HEK293 (cell line): ENCODE data around the gene ASXL1.

Source experiments
- CTCF ChIA-PET: fragments of 350-600 bp; formaldehyde crosslinking; extraction: SDS; loops from one replicate; lab custom pipeline; 2021; ENCODE audit warnings: antibody characterized with exemption; lab: Yijun Ruan, JAX
- POLR2A ChIA-PET: fragments of 300-600 bp; formaldehyde crosslinking; extraction: SDS; loops from one replicate; lab custom pipeline; 2020; ENCODE audit warnings: antibody characterized with exemption, inconsistent platforms; lab: Yijun Ruan, JAX
- H3K27ac ChIP-seq: fragments of 200-500 bp; sonication (Bioruptor generic); 2 replicates; pipeline ENCODE4 v1.5.1; 2014; ENCODE audit warnings: low read depth, low read length, control low read depth, inconsistent platforms; ENCODE audit errors: extremely low read depth
- H3K36me3 ChIP-seq, 2 experiments: fragments of 200-500 bp in 1 of 2; sonication (Bioruptor generic) in 1 of 2; 1 replicate in 1 of 2; 2 replicates in 1 of 2; pipeline ENCODE4 v1.5.1; 2014 to 2017; ENCODE audit warnings: inconsistent platforms in 2 of 2, low read length in 2 of 2; ENCODE audit not compliant: control insufficient read depth in 2 of 2, insufficient read depth in 1 of 2
- H3K4me1 ChIP-seq: fragments of 200-500 bp; sonication (Bioruptor generic); 2 replicates; pipeline ENCODE4 v1.5.1; 2014; ENCODE audit warnings: mild to moderate bottlenecking, low read length, inconsistent platforms; ENCODE audit not compliant: control insufficient read depth, insufficient read depth
- H3K4me3 ChIP-seq: 2 replicates; pipeline ENCODE4 v1.5.1; 2011; ENCODE audit warnings: low read depth, mild to moderate bottlenecking, control low read depth, low read length, moderate library complexity
- H3K9me3 ChIP-seq: fragments of 200-500 bp; sonication (Bioruptor generic); 2 replicates; pipeline ENCODE4 v1.5.1; 2014; ENCODE audit warnings: low read depth, low read length, inconsistent platforms; ENCODE audit not compliant: control insufficient read depth, insufficient read depth
- EGR2 ChIP-seq: fragments of 450-650 bp; formaldehyde crosslinking; IDR thresholded peaks from 2 replicates; pipeline ENCODE4 v1.5.1; 2016; ENCODE audit warnings: low read depth, missing biosample characterization, missing genetic modification characterization
- GLIS1 ChIP-seq: fragments of 450-650 bp; formaldehyde crosslinking; IDR thresholded peaks from 2 replicates; pipeline ENCODE4 v1.5.1; 2016; ENCODE audit warnings: missing biosample characterization, missing genetic modification characterization
- GLIS2 ChIP-seq: fragments of 450-650 bp; formaldehyde crosslinking; IDR thresholded peaks from 2 replicates; pipeline ENCODE4 v1.5.1; 2016; ENCODE audit warnings: missing biosample characterization, missing genetic modification characterization
- HOXA7 ChIP-seq: sonication (generic); formaldehyde crosslinking; IDR thresholded peaks from 2 replicates; pipeline ENCODE4 v1.8.1; 2022; ENCODE audit warnings: missing genetic modification reagents, borderline replicate concordance
- KLF1 ChIP-seq: fragments of 450-650 bp; formaldehyde crosslinking; IDR thresholded peaks from 2 replicates; pipeline ENCODE4 v1.5.1; 2016; ENCODE audit warnings: missing biosample characterization, missing genetic modification characterization
- KLF17 ChIP-seq: fragments of 450-650 bp; formaldehyde crosslinking; IDR thresholded peaks from 2 replicates; pipeline ENCODE4 v1.5.1; 2016; ENCODE audit warnings: missing biosample characterization, missing genetic modification characterization
- KLF9 ChIP-seq: fragments of 450-650 bp; formaldehyde crosslinking; IDR thresholded peaks from 2 replicates; pipeline ENCODE4 v1.5.1; 2016; ENCODE audit warnings: missing biosample characterization, missing genetic modification characterization, low read depth
- PRDM10 ChIP-seq: fragments of 450-650 bp; formaldehyde crosslinking; IDR thresholded peaks from 2 replicates; pipeline ENCODE4 v1.5.1; 2016; ENCODE audit warnings: missing biosample characterization, missing genetic modification characterization
- SCRT2 ChIP-seq: fragments of 450-650 bp; formaldehyde crosslinking; IDR thresholded peaks from 2 replicates; pipeline ENCODE4 v1.5.1; 2016; ENCODE audit warnings: missing biosample characterization, missing genetic modification characterization
- SP2 ChIP-seq: fragments of 450-650 bp; formaldehyde crosslinking; IDR thresholded peaks from 2 replicates; pipeline ENCODE4 v1.5.1; 2016; ENCODE audit warnings: missing biosample characterization, missing genetic modification characterization
- SP3 ChIP-seq: fragments of 450-650 bp; formaldehyde crosslinking; IDR thresholded peaks from 2 replicates; pipeline ENCODE4 v1.5.1; 2016; ENCODE audit warnings: missing biosample characterization, missing genetic modification characterization
- SP7 ChIP-seq: fragments of 450-650 bp; formaldehyde crosslinking; IDR thresholded peaks from 2 replicates; pipeline ENCODE4 v1.5.1; 2016; ENCODE audit warnings: missing biosample characterization, missing genetic modification characterization
- ZBTB20 ChIP-seq: fragments of 450-650 bp; formaldehyde crosslinking; IDR thresholded peaks from 2 replicates; pipeline ENCODE4 v1.5.1; 2016; ENCODE audit warnings: missing biosample characterization, missing genetic modification characterization
- ZBTB48 ChIP-seq: fragments of 450-650 bp; formaldehyde crosslinking; IDR thresholded peaks from 2 replicates; pipeline ENCODE4 v1.5.1; 2016; ENCODE audit warnings: missing biosample characterization, missing genetic modification characterization
- ZBTB7A ChIP-seq: fragments of 450-650 bp; formaldehyde crosslinking; IDR thresholded peaks from 2 replicates; pipeline ENCODE4 v1.5.1; 2016; ENCODE audit warnings: low read depth, missing biosample characterization, missing genetic modification characterization
- ZBTB8A ChIP-seq: fragments of 450-650 bp; formaldehyde crosslinking; IDR thresholded peaks from 2 replicates; pipeline ENCODE4 v1.5.1; 2016; ENCODE audit warnings: missing biosample characterization, missing genetic modification characterization
- ZEB2 ChIP-seq: fragments of 450-650 bp; formaldehyde crosslinking; IDR thresholded peaks from 2 replicates; pipeline ENCODE4 v1.5.1; 2016; ENCODE audit warnings: missing biosample characterization, missing genetic modification characterization
- ZFHX2 ChIP-seq: fragments of 450-650 bp; formaldehyde crosslinking; conservative IDR thresholded peaks from 2 replicates; pipeline ENCODE4 v1.5.1; 2016; ENCODE audit warnings: missing biosample characterization, missing genetic modification characterization
- ZNF335 ChIP-seq: fragments of 450-650 bp; formaldehyde crosslinking; conservative IDR thresholded peaks from 2 replicates; pipeline ENCODE4 v1.5.1; 2016; ENCODE audit warnings: missing biosample characterization, missing genetic modification characterization
- ZNF341 ChIP-seq: fragments of 450-650 bp; formaldehyde crosslinking; IDR thresholded peaks from 2 replicates; pipeline ENCODE4; 2016; ENCODE audit warnings: low read depth, missing biosample characterization, missing genetic modification characterization
- ZNF423 ChIP-seq: fragments of 450-650 bp; formaldehyde crosslinking; IDR thresholded peaks from 2 replicates; pipeline ENCODE4 v1.5.1; 2016; ENCODE audit warnings: missing biosample characterization, missing genetic modification characterization
- ZNF48 ChIP-seq: fragments of 450-650 bp; formaldehyde crosslinking; IDR thresholded peaks from 2 replicates; pipeline ENCODE4 v1.5.1; 2016; ENCODE audit warnings: missing biosample characterization, missing genetic modification characterization
- ZNF561 ChIP-seq: fragments of 450-650 bp; IDR thresholded peaks from 2 replicates; pipeline ENCODE4 v1.5.1; 2018; ENCODE audit warnings: missing biosample characterization, missing genetic modification characterization, borderline replicate concordance
- ZNF580 ChIP-seq: fragments of 450-650 bp; formaldehyde crosslinking; IDR thresholded peaks from 2 replicates; pipeline ENCODE4 v1.5.1; 2016; ENCODE audit warnings: missing biosample characterization, missing genetic modification characterization
- ZNF654 ChIP-seq: fragments of 450-650 bp; formaldehyde crosslinking; IDR thresholded peaks from 2 replicates; pipeline ENCODE4 v1.5.1; 2016; ENCODE audit warnings: low read depth, missing biosample characterization, missing genetic modification characterization
- ZNF664 ChIP-seq: fragments of 450-650 bp; formaldehyde crosslinking; IDR thresholded peaks from 2 replicates; pipeline ENCODE4 v1.5.1; 2016; ENCODE audit warnings: missing biosample characterization, missing genetic modification characterization
- ZNF704 ChIP-seq: fragments of 450-650 bp; formaldehyde crosslinking; IDR thresholded peaks from 2 replicates; pipeline ENCODE4 v1.5.1; 2016; ENCODE audit warnings: missing biosample characterization, missing genetic modification characterization
- ZSCAN30 ChIP-seq: fragments of 450-650 bp; IDR thresholded peaks from 2 replicates; pipeline ENCODE4 v1.5.1; 2018; ENCODE audit warnings: missing biosample characterization, mild to moderate bottlenecking, missing genetic modification characterization, moderate library complexity

ASXL1 gene

GRCh38 chr20:32474717-32474966, 116.5 kb downstream of the ASXL1 start:
- CTCF ChIA-PET, result interaction anchor here (0.6 to 1.0 kb wide), 3 partner anchors 9 to 26 kb away, joined by 3 read pairs; no protein-coding TSS in a partner anchor

GRCh38 chr20:32474967-32475811, 117.1 kb downstream of the ASXL1 start:
- peak overlapping the region; percentile 40; the same call in 1 of the 2 replicates for H3K27ac ChIP-seq
- peaks cover 12% of the 10 kb centered on the region for H3K4me1 ChIP-seq
- peaks cover 0 to 24% of the 10 kb centered on the region in 2 experiments; a peak in 1 of 3 replicates for H3K36me3 ChIP-seq
- ChIA-PET POLR2A (interaction anchor here (0.6 to 1.4 kb wide), 4 partner anchors 18 to 327 kb away, joined by 3 to 6 read pairs (median 4); partner anchors contain the start of gene ASXL1), CTCF (interaction anchor here (0.5 to 1.0 kb wide), 2 partner anchors 10 to 35 kb away, joined by 3 read pairs; no protein-coding TSS in a partner anchor)
- no peaks in the 10 kb centered on the region for H3K9me3 ChIP-seq
- H3K4me3 ChIP-seq, result peak overlapping the region; percentile 11
- TF ChIP-seq ZBTB48 (tag by site-specific recombination) (peak; percentile 91), ZNF654 (no peak), HOXA7 (no peak), ZNF48 (tag by site-specific recombination) (no peak), SP3 (peak; percentile 40; the same call in 1 of the 2 replicates), SP2 (tag by site-specific recombination) (peak; percentile 59), ZNF423 (tag by site-specific recombination) (peak; percentile 67; the same call in 1 of the 2 replicates), SCRT2 (tag by site-specific recombination) (no peak), SP7 (peak; percentile 43), GLIS1 (tag by site-specific recombination) (peak; percentile 99), PRDM10 (tag by site-specific recombination) (peak; percentile 74), KLF9 (peak; percentile 50), ZBTB20 (tag by site-specific recombination) (peak; percentile 77), ZBTB7A (tag by site-specific recombination) (no peak), ZBTB8A (tag by site-specific recombination) (peak; percentile 41; the same call in 1 of the 2 replicates), ZNF561 (no peak; the same call in 1 of the 2 replicates), ZNF335 (peak; percentile 53), ZNF341 (peak; percentile 57), ZSCAN30 (tag by site-specific recombination) (peak; percentile 68; the same call in 1 of the 2 replicates), GLIS2 (tag by site-specific recombination) (peak; percentile 92), KLF1 (peak; percentile 47), ZEB2 (tag by site-specific recombination) (0 out of 2 replicates have a peak, but pooled peaks have one; percentile 20), KLF17 (tag by site-specific recombination) (peak; percentile 24; the same call in 1 of the 2 replicates), ZNF704 (tag by site-specific recombination) (no peak), ZNF664 (tag by site-specific recombination) (no peak)

More at GRCh38 chr20:32474717-32474966, 116.5 kb downstream of the ASXL1 start:
- H3K4me3 ChIP-seq, result no peak overlapping the region
- H3K4me1 ChIP-seq, result peaks cover 11% of the 10 kb centered on the region
- H3K27ac ChIP-seq, result no peak overlapping the region; the same call in 1 of the 2 replicates
- TF ChIP-seq ZNF580 (tag by site-specific recombination) (no peak), ZFHX2 (tag by site-specific recombination) (peak; percentile 46), EGR2 (tag by site-specific recombination) (peak; percentile 62)
- POLR2A ChIA-PET, result interaction anchor here (0.6 kb wide), 1 partner anchor 108 kb away, joined by 4 read pairs; no protein-coding TSS in a partner anchor
- no peaks in the 10 kb centered on the region for H3K9me3 ChIP-seq
- peaks cover 0 to 24% of the 10 kb centered on the region in 2 experiments; a peak in 1 of 3 replicates for H3K36me3 ChIP-seq
